ENCODE data around the gene ICE1.
"Not testable (repeated sequence)": the region's sequence is repeated elsewhere in the genome, so short reads cannot be mapped to it uniquely, and the experiment has no call there.

Gene ICE1

DNA sequence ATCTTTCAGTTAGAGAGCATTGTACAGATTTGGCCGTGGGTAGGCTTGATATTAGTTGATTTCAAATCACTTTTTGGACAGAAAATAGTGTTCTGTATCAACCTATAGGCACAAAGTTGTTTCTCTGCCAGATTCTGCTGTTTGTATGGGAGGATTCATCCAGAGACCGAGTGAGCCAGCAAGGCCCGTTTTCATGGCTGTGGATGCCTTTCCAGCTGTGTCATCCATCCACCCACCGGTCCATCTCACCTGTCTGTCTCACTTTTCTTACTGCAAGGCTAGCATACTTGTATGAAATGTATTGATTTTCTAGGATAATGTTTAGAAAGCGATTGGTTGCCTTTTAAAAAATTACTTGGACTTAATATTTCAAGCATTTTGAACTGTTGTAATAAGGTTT is 34.4 kb downstream of the ICE1 start:
- no peak for DNase-seq

- DNase-seq: no peak
These were observed 37.8 kb downstream of the ICE1 start for GRCh38 chr5:5460311-5460710.

- no peak for DNase-seq
These were observed 38.5 kb downstream of the ICE1 start for GRCh38 chr5:5461012-5461411.

GRCh38 chr5:5464036-5464715 is 41.7 kb downstream of the ICE1 start:
- no peak for DNase-seq

GRCh38 chr5:5466227-5466626 is 43.8 kb downstream of the ICE1 start:
- no peak for DNase-seq

DNA sequence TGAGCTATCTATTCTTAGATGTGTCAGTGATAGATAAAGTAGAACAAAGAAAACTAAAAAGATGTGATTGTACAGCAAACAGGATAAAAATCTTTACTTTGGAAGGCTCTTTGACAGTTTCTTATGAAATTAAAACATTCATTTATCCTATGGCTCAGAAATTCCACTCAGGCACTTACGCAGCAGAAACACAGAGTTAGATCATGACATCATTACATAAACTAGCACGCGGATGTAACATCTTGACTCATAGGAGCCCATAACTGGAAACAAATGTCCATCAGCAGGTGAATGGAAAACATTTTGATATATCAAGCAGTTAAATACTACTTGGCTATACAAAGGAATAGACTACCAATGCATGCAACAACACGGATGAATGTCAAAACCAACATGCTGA is 45.3 kb downstream of the ICE1 start:
- no peak for DNase-seq

DNA sequence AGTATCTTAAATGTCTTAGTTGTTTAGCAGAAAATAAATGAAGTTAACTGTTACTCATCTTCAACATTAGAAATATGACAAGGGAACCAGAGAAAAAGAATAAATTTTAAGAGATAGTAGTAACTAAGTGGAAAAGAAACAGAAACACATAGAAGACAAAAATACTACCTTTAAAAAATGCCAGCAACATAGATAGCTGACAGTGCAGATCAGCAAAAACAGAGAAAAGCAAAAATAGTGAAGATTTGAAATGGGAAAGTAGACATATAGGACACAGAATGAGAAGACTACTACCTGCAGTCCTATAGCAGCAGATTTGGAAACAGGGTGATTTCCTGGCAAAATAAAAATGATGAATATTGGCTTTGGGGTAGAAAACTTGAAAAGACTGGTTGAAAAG is 48.5 kb downstream of the ICE1 start:
- no peak for DNase-seq

DNA sequence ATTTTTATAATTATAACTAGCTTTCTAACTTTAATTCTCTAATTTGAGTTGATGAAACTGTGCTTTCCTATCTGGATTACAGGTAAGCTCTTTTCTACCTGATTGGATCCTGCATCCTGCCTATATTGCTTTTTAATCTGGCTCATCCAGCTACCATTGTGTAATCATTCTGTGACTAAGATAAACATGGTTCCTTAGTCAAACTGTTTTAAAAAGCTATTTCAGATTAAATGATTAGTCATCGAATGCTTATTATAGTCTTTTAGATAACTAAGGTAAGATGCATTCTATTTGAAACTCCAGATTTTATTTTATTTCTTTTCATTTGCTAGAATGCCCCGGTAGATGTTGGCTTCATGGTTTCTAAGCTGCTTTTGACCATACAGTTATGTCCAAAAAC is 50.7 kb downstream of the ICE1 start:
- DNase-seq: no peak

- no peak for DNase-seq
These were observed 52.5 kb downstream of the ICE1 start for GRCh38 chr5:5474961-5475360.

GRCh38 chr5:5475975-5476374 is 53.5 kb downstream of the ICE1 start:
- DNase-seq: no peak

DNA sequence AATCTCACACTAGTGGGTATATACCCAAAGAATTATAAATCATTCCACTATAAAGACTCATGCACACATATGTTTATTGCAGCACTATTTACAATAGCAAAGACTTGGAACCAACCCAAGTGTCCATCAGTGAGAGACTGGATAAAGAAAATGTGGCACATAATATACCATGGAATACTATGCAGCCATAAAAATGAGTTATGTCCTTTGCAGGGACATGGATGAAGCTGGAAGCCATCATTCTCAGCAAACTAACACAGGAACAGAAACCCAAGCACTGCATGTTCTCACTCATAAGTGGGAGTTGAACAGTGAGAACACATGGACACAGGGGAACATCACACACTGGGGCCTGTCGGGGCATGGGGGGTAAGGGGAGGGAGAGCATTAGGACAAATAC is 57.1 kb downstream of the ICE1 start:
- not testable (repeated sequence) for DNase-seq

GRCh38 chr5:5480481-5481111 is 58.1 kb downstream of the ICE1 start:
- no peak for DNase-seq

DNA sequence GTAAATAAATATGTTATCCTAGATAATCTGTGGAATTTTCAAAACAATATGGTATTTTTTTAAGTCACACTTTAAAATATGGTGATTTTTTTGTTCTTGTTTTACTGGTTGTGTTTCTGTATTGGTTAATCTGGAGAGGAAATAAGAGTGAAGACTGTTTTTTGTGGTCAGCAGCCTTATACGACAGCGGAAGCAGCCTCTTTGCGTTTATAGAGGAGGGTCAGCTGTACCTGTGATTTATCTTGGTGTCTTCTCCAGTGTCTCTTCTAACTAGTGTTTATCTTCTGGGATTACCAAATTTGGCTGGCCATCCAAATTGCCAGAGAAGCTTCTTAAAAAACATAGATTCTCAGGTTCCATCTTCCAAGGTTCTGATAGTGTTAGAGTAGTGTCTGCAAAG is 58.7 kb downstream of the ICE1 start:
- DNase-seq: no peak

DNA sequence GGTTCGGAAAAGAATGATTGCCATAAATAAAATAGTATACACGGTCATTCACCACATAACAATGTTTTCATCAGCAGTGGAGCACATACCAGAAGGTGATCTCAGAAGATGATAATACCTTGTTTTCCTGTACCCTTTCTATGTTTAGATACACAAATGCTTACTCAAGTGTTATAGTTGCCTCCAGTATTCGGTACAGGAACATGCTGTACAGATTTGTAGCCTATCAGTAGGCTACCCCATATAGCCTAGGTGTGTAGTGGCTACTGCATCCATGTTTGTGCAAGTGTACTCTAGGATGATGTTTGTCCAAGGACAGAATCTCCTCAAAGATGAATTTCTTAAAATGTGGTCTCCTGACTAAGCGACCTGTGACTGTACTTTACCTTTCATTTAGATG is 59.2 kb downstream of the ICE1 start:
- DNase-seq: no peak

DNA sequence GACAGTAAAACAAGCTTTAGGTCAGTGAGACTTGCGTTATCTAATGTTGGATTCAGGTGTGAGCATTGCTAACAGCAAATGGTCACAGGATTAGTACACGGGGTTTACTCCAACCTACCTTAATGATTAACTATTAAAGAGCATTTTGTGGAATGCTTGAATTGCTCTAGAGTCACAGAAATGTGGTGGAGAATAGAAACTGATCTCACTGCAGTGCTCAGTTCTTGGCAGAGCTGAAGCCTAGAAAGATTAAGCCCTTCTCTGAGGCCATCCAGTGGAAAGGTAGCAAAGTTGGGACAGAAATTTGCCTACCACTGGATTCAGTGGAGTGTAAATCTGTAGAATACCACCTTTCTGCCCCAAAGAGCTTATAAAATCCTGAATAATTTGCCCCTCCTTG is 60.9 kb downstream of the ICE1 start:
- no peak for DNase-seq

DNA sequence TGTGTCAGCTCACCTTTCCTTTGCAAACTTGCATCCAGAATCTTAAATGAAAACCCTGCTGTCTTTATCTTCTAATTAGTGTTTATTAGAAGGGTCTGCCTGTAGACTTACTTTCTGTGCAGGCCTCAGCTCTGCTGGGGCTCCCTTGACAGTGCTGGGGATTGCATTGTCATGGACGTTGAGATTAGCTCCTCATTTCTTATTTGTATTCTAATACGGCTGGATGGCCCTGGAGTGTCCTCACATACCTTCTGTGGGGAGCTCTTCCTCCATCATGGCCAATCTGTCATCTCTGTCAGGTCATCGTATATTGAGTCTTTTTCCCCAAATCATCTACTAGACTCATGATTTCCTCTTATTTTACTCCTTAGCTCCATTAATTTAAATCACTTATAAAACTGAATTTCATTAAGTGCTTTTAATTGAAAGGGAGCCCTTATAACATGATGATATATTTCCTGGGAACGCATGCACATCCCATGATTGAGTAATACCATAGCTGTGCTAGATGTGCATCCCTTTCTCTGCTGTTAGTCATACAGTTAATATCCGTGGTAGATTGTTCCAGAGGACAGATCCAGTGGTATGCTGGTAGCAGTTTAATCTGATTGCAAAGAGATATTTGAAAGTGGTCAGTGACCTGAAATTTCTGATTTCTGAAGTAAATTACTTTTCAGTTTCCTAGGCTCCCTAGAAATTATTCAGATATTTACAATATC is 61.6 kb downstream of the ICE1 start:
- no peak for DNase-seq

- DNase-seq: no peak
These were observed 63.6 kb downstream of the ICE1 start for GRCh38 chr5:5486122-5486521.

- no peak for DNase-seq
These were observed 65.3 kb downstream of the ICE1 start for GRCh38 chr5:5487585-5488360.

DNA sequence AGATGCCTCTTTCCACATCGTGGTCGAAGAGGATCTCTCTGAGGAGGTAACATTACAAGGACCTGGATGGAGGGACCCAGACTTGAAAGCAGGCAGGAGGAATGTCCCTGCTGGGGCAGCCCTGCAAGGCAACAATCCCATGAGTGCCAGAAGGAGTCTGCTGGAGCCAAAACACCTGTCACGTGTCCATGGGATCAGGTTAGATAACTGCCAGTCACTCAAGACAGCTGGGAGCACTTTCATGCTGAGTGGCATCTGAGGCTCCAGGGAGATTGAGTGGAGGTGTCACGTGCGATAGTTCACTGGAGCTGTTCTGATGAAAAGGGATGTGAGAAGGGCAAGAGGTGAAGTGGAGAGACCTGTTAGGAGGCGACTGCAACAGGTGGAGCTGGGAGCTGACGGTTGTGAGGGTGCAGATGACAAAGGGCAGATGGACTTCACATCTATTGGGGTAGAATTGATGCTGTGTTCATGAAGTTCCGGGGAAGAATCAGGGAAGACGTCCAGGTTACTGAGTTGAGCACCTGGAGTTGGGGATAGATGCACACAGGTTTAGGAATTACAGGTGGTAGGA is 68.4 kb downstream of the ICE1 start:
- peak; percentile 70 for DNase-seq

- peak; percentile 71 for DNase-seq
These were observed 69.8 kb downstream of the ICE1 start for GRCh38 chr5:5492087-5492933.

GRCh38 chr5:5492934-5493271 is 70.4 kb downstream of the ICE1 start:
- not testable (repeated sequence) for DNase-seq

All from NCI-H1105 (cell line).